Adrenal gland (tissue), 12 donors: ENCODE measurements around the gene ITIH4. TPM values are rescaled to one million over a fixed set of nuclear protein-coding genes. Genes with fewer than 3 reads are reported as not detected.

Experiments used
- DNase-seq, 7 donors: peaks; one replicate each; pipeline ENCODE4 v3.0.0-alpha.2; 2019 to 2020
- H3K27ac ChIP-seq, 5 donors: fragments of 200-600 bp; sonication (generic) in 4 of 5; 1 replicate in 3 of 5; 2 replicates in 2 of 5; pipeline versions ENCODE4 v1.5.1 to v1.8.0; 2016 to 2020; ENCODE audit warnings: mild to moderate bottlenecking in 1 of 5
- H3K27me3 ChIP-seq: fragments of 200-600 bp; 2 replicates; pipeline ENCODE4 v1.8.0; 2021
- H3K36me3 ChIP-seq, 2 donors: fragments of 200-600 bp; replicated peaks in 1 of 2; 1 replicate in 1 of 2; 2 replicates in 1 of 2; pipeline versions ENCODE4 v1.5.1 to v1.8.0; 2018 to 2022
- H3K4me1 ChIP-seq, 2 donors: fragments of 200-600 bp; replicated peaks in 1 of 2; 1 replicate in 1 of 2; 2 replicates in 1 of 2; pipeline versions ENCODE4 v1.5.1 to v1.8.0; 2018 to 2021
- H3K4me3 ChIP-seq, 4 donors: fragments of 200-600 bp; sonication (generic) in 3 of 4; one replicate each; pipeline ENCODE4 v1.5.1; 2016 to 2018
- H3K9me3 ChIP-seq, 3 donors: fragments of 200-600 bp; sonication (generic) in 1 of 3; replicated peaks in 1 of 3; 1 replicate in 2 of 3; 2 replicates in 1 of 3; pipeline versions ENCODE4 v1.5.1 to v1.8.0; 2016 to 2021
- POLR2A ChIP-seq, 2 donors: fragments of 450-650 bp; IDR thresholded peaks; one replicate each; pipeline ENCODE4 v1.6.1; 2017; ENCODE audit warnings: antibody characterized with exemption in 2 of 2, mild to moderate bottlenecking in 2 of 2, moderate library complexity in 1 of 2
- WGBS, 4 donors: extraction: QIAGEN DNeasy Blood & Tissue Kit in 2 of 4; methylation state at CpG; one replicate each; pipeline versions ENCODE4 v1.1.5 to v1.1.7; 2013 to 2017; 5-methylcytosine and 5-hydroxymethylcytosine counted together
- intact Hi-C, 2 donors: fragments of 100-400 bp; cut with DNase I; formaldehyde crosslinking; loops; one replicate each; pipeline versions ENCODE4 v1.14.1 to v1.15.0; 2022 to 2023
- polyA plus RNA-seq, 3 donors: library from polyadenylated mRNA; stranded (reverse); fragments of 200-250 nt in 2 of 3; fragments of 350-450 nt in 1 of 3; fragmentation: Illumina TruSeq in 1 of 3; extraction: RNeasy Lipid Tissue Mini Kit (QIAGEN cat#74804) in 1 of 3; gene quantifications; one replicate each; pipeline ENCODE4 v1.2.3, GENCODE V29; 2013 to 2014
- total RNA-seq, 9 donors: library from RNA; depleted of rRNA in 4 of 9; stranded (reverse); fragments of >200 nt in 4 of 9; fragments of 120-200 nt in 1 of 9; fragmentation: NEBNext Ultra II Directional in 1 of 9; extraction: Animal tissue kit (Norgen Biotek cat#: 25700) in 1 of 9; gene quantifications; one replicate each; pipeline versions ENCODE4 v1.1.0 to v1.2.4, GENCODE V29; 2013 to 2023
- TF ChIP-seq, protein P1 (sequence below), 6 experiments: fragments of 450-650 bp in 4 of 6; fragments of 200-600 bp in 2 of 6; sonication (generic) in 1 of 6; IDR thresholded peaks; 1 replicate in 5 of 6; 2 replicates in 1 of 6; pipeline versions ENCODE4 v1.5.1 to v1.8.0; 2016 to 2021; ENCODE audit warnings: antibody characterized with exemption in 6 of 6, mild to moderate bottlenecking in 2 of 6, moderate library complexity in 1 of 6
- donor health status: healthy with polysubstance abuse.
- donor health status: Bipolar disorder and iron deficiency.
- donor health status: DM: yes; HTN: yes; CAD: no.
- donor health status: DM: no; HTN: no; CAD: no.
- donor health status: DM: no; HTN: no; CAD: no.
- donor health status: DM: yes; HTN: yes; CAD: no.

Gene ITIH4
- total and polyA plus RNA-seq, 12 donors, result 6.4 to 221 (median 45.5) TPM

GRCh38 chr3:52774901-52775864 lies 55.3 kb downstream of the ITIH4 start:
- Histone ChIP-seq H3K4me3 (no peak overlapping the region), H3K4me1 (peaks cover 0 to 5% of the 10 kb centered on the region in 2 donors), H3K27ac (no peak overlapping the region), H3K36me3 (no peaks in the 10 kb centered on the region), H3K9me3 (no peaks in the 10 kb centered on the region), H3K27me3 (no peaks in the 10 kb centered on the region)
- peak in 5 of 7 donors; percentile 12 to 52 (median 26) for DNase-seq
- WGBS, 4 donors, result 43 to 54% (median 47%) methylated on average over 5 to 6 of the region's 6 CpGs
- no peak for TF ChIP-seq POLR2A (IDR thresholded peaks at IDR 0.05)
- TF ChIP-seq, protein P1, sequence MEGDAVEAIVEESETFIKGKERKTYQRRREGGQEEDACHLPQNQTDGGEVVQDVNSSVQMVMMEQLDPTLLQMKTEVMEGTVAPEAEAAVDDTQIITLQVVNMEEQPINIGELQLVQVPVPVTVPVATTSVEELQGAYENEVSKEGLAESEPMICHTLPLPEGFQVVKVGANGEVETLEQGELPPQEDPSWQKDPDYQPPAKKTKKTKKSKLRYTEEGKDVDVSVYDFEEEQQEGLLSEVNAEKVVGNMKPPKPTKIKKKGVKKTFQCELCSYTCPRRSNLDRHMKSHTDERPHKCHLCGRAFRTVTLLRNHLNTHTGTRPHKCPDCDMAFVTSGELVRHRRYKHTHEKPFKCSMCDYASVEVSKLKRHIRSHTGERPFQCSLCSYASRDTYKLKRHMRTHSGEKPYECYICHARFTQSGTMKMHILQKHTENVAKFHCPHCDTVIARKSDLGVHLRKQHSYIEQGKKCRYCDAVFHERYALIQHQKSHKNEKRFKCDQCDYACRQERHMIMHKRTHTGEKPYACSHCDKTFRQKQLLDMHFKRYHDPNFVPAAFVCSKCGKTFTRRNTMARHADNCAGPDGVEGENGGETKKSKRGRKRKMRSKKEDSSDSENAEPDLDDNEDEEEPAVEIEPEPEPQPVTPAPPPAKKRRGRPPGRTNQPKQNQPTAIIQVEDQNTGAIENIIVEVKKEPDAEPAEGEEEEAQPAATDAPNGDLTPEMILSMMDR (IDR thresholded peaks at IDR 0.05), result no peak
- intact Hi-C loops, result no loop called here

DNA sequence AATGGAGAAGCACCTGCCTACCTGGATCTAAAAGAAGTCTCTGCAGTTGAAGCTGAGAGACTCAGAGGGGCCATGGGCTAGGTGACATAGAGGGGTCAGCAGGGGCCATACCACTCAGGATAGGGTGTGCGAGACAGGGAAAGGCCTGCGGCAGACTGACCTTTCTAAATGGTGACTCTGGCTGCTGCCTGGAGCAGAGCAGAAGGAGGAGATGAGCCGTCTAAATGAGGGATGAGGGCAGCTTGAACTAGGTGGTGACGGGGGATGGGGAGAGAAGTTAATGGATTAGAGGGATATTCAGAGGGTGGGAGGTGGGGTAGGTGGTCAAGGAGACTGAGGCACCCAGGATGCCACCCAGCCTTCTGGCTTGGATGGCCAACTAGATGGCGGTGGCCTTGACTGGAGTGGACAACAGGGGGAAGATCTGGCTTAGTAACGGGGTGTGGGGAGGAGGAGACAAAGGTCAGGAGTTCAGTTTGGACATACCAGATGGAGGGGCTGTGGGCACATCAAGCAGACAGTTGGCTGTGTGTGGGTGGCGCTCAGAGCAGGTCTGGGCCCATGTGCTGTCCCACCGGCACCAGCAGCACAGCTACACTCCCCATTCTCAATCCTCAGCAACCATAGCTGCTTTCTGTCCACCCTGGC lies 56.3 kb downstream of the ITIH4 start:
- Histone ChIP-seq H3K27me3 (no peaks in the 10 kb centered on the region), H3K4me1 (peaks cover 9 to 13% of the 10 kb centered on the region in 2 donors), H3K36me3 (no peaks in the 10 kb centered on the region), H3K27ac (no peak overlapping the region), H3K4me3 (no peak overlapping the region), H3K9me3 (no peaks in the 10 kb centered on the region)
- intact Hi-C loops, result no loop called here
- DNase-seq, result peak in 3 of 7 donors; percentile 5 to 36 (median 12)
- 68 to 77% (median 71%) methylated on average over 8 of the region's 8 CpGs for WGBS, 4 donors
- no peak for TF ChIP-seq POLR2A (IDR thresholded peaks at IDR 0.05)
- TF ChIP-seq, protein P1 (IDR thresholded peaks at IDR 0.05), result no peak

GRCh38 chr3:52773361-52774065 lies 57.0 kb downstream of the ITIH4 start:
- Histone ChIP-seq H3K4me1 (peaks cover 10 to 13% of the 10 kb centered on the region in 2 donors), H3K27me3 (no peaks in the 10 kb centered on the region), H3K4me3 (no peak overlapping the region), H3K9me3 (no peaks in the 10 kb centered on the region), H3K27ac (no peak overlapping the region), H3K36me3 (no peaks in the 10 kb centered on the region)
- intact Hi-C loops, result no loop called here
- DNase-seq, result peak in 3 of 7 donors; percentile 10 to 27 (median 10)
- TF ChIP-seq POLR2A (IDR thresholded peaks at IDR 0.05), result no peak
- TF ChIP-seq, protein P1 (IDR thresholded peaks at IDR 0.05), result no peak
- WGBS, 4 donors, result 91 to 95% (median 93%) methylated on average over 12 to 13 of the region's 13 CpGs

DNA sequence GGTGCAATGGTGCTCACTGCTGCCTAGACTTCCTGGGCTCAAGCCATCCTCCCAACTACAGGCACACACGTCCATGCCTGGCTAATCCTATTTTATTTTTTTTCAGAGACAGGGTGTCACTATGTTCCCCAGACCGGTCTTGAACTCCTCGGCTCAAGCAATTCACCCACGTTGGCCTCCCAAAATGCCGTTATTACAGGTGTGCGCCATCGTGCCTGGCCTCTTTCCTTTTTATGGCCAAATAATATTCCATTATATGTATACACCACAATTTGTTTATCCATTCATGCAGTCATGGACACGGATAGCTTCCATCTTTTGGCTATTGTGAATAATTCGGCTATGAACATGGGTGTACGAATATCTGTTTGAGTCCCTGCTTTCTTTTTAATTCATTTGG lies 58.8 kb downstream of the ITIH4 start:
- Histone ChIP-seq H3K27me3 (no peaks in the 10 kb centered on the region), H3K4me1 (peaks cover 10 to 13% of the 10 kb centered on the region in 2 donors), H3K9me3 (no peaks in the 10 kb centered on the region), H3K36me3 (peaks cover 0 to 14% of the 10 kb centered on the region in 2 donors), H3K4me3 (no peak overlapping the region), H3K27ac (peak overlapping the region in 1 of 5 donors; percentile 78)
- peak in 3 of 7 donors; percentile 9 to 34 (median 14) for DNase-seq
- intact Hi-C loops, result no loop called here
- no peak for TF ChIP-seq POLR2A (IDR thresholded peaks at IDR 0.05)
- TF ChIP-seq, protein P1 (IDR thresholded peaks at IDR 0.05), result no peak
- WGBS, 4 donors, result 89 to 93% (median 90%) methylated on average over 10 of the region's 10 CpGs
